ENCODE measurements around the gene MTR. TPM values are rescaled to one million over a fixed set of nuclear protein-coding genes. Genes with fewer than 3 reads are reported as not detected.

Gene MTR
- total and polyA plus RNA-seq, 9 of the 15 experiments (the other 6 are each of a cell fraction or from before 2014, with no cell fraction given), result 3.4 to 44.3 (median 20.3) TPM

GRCh38 chr1:236766506-236766905, 28.6 kb upstream of the MTR start:
- Histone ChIP-seq H3K27me3 (ENCODE audit: control insufficient read depth in 2 of 2, insufficient read depth in 2 of 2, low read length in 2 of 2) (peaks cover 11 to 18% of the 10 kb centered on the region in 2 experiments; a peak in 4 of 5 replicates), H3K79me2 (ENCODE audit: control insufficient read depth, insufficient read depth, low read length) (no peaks in the 10 kb centered on the region), H4K20me1 (replicated peaks; ENCODE audit: control insufficient read depth, insufficient read depth, low read length) (no peaks in the 10 kb centered on the region), H3K4me1 (replicated peaks in 1 of 2; ENCODE audit: control insufficient read depth in 2 of 2, insufficient read depth in 2 of 2, low read length in 2 of 2) (peaks cover 0 to 3% of the 10 kb centered on the region in 2 experiments; a peak in 2 of 5 replicates), H3K27ac (ENCODE audit: extremely low read depth, low read depth, low read length) (no peak overlapping the region), H2AFZ (ENCODE audit: low read depth, low read length) (no peak overlapping the region; the same call in 1 of the 2 replicates), H3K36me3 (ENCODE audit: control insufficient read depth, insufficient read depth, low read length) (no peaks in the 10 kb centered on the region), H3K4me3 (no peak overlapping the region), H3K9me3 (replicated peaks; ENCODE audit: control insufficient read depth, insufficient read depth, low read depth, low read length) (no peaks in the 10 kb centered on the region), H3K4me2 (ENCODE audit: insufficient read depth, low read length) (no peak overlapping the region), H3K9me1 (ENCODE audit: control insufficient read depth, insufficient read depth, low read length) (no peaks in the 10 kb centered on the region), H3K9ac (ENCODE audit: insufficient read depth in 1 of 2, low read depth in 2 of 2, low read length in 2 of 2) (no peak overlapping the region)
- no peak for TF ChIP-seq ZNF76 (CRISPR knock-in tag; IDR thresholded peaks at IDR 0.05; ENCODE audit: borderline replicate concordance)
- no peak for TF ChIP-seq CHD1 (IDR thresholded peaks at IDR 0.05; ENCODE audit: low read length)
- TF ChIP-seq ETV5 (CRISPR knock-in tag; IDR thresholded peaks at IDR 0.05; ENCODE audit: low read depth), result no peak
- TF ChIP-seq ZNF143 (CRISPR knock-in tag; IDR thresholded peaks at IDR 0.05), result no peak
- in situ Hi-C loops (cut with MboI) (no loop called here), intact Hi-C loops (cut with micrococcal nuclease) (no loop called here)
- ATAC-seq (no peak), FAIRE-seq (no peak), DNase-seq (ENCODE audit: extremely low read depth in 1 of 4, low spot score in 3 of 4) (no peak)
- 0% methylated on average over 3 of the region's 3 CpGs for WGBS (ENCODE audit: insufficient coverage, low coverage, missing lambda C conversion rate)
- CTCF ChIA-PET (ENCODE audit: low intra/inter-chr PET ratio), result no interaction called here
- BruUV-seq (replicated peaks), result no TSS peak
- POLR2A ChIA-PET, result no interaction called here

- WGBS (ENCODE audit: insufficient coverage, low coverage, missing lambda C conversion rate), result 4% methylated on average over 6 of the region's 6 CpGs
- Histone ChIP-seq H3K27me3 (ENCODE audit: control insufficient read depth in 2 of 2, insufficient read depth in 2 of 2, low read length in 2 of 2) (peaks cover 11 to 18% of the 10 kb centered on the region in 2 experiments; a peak in 4 of 5 replicates), H3K9ac (ENCODE audit: insufficient read depth in 1 of 2, low read depth in 2 of 2, low read length in 2 of 2) (no peak overlapping the region), H3K79me2 (ENCODE audit: control insufficient read depth, insufficient read depth, low read length) (no peaks in the 10 kb centered on the region), H2AFZ (ENCODE audit: low read depth, low read length) (no peak overlapping the region), H4K20me1 (replicated peaks; ENCODE audit: control insufficient read depth, insufficient read depth, low read length) (no peaks in the 10 kb centered on the region), H3K4me1 (replicated peaks in 1 of 2; ENCODE audit: control insufficient read depth in 2 of 2, insufficient read depth in 2 of 2, low read length in 2 of 2) (peaks cover 0 to 3% of the 10 kb centered on the region in 2 experiments; a peak in 2 of 5 replicates), H3K36me3 (ENCODE audit: control insufficient read depth, insufficient read depth, low read length) (no peaks in the 10 kb centered on the region), H3K4me2 (ENCODE audit: insufficient read depth, low read length) (no peak overlapping the region), H3K27ac (ENCODE audit: extremely low read depth, low read depth, low read length) (no peak overlapping the region), H3K9me3 (replicated peaks; ENCODE audit: control insufficient read depth, insufficient read depth, low read depth, low read length) (no peaks in the 10 kb centered on the region), H3K9me1 (ENCODE audit: control insufficient read depth, insufficient read depth, low read length) (no peaks in the 10 kb centered on the region), H3K4me3 (no peak overlapping the region)
- FAIRE-seq (no peak), ATAC-seq (no peak), DNase-seq (ENCODE audit: extremely low read depth in 1 of 4, low spot score in 3 of 4) (no peak)
- BruUV-seq (replicated peaks), result no TSS peak
- in situ Hi-C loops (cut with MboI) (no loop called here), intact Hi-C loops (cut with micrococcal nuclease) (no loop called here)
- ChIA-PET POLR2A (interaction anchor here (0.6 kb wide), 1 partner anchor 314 kb away, joined by 3 read pairs; no protein-coding TSS in a partner anchor), CTCF (ENCODE audit: low intra/inter-chr PET ratio) (no interaction called here)
- TF ChIP-seq MCM2 (IDR thresholded peaks at IDR 0.05; ENCODE audit: low read depth), result no peak
- no peak for TF ChIP-seq HOXB6 (CRISPR knock-in tag; IDR thresholded peaks at IDR 0.05; ENCODE audit: borderline replicate concordance)
- no peak for TF ChIP-seq FOXM1 (IDR thresholded peaks at IDR 0.05; ENCODE audit: low read depth)
- TF ChIP-seq FOXM1 (CRISPR knock-in tag; IDR thresholded peaks at IDR 0.05; ENCODE audit: low read depth), result no peak
- TF ChIP-seq ZFP1 (CRISPR knock-in tag; IDR thresholded peaks at IDR 0.05), result no peak
- TF ChIP-seq E2F4 (CRISPR knock-in tag; IDR thresholded peaks at IDR 0.05; ENCODE audit: low read depth), result no peak
- TF ChIP-seq CBX8 (IDR thresholded peaks at IDR 0.05; ENCODE audit: borderline replicate concordance, extremely low read depth, low read depth, low read length, poor library complexity, severe bottlenecking), result no peak
- TF ChIP-seq, protein P1, sequence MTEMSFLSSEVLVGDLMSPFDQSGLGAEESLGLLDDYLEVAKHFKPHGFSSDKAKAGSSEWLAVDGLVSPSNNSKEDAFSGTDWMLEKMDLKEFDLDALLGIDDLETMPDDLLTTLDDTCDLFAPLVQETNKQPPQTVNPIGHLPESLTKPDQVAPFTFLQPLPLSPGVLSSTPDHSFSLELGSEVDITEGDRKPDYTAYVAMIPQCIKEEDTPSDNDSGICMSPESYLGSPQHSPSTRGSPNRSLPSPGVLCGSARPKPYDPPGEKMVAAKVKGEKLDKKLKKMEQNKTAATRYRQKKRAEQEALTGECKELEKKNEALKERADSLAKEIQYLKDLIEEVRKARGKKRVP (CRISPR knock-in tag; IDR thresholded peaks at IDR 0.05), result no peak
- TF ChIP-seq ZNF644 (tag; IDR thresholded peaks at IDR 0.05; ENCODE audit: low read depth), result no peak
Observed at GRCh38 chr1:236767276-236767675, 27.8 kb upstream of the MTR start.

All from K562 (cell line).